Astrocyte (in vitro differentiated cells and primary cell): Measurements from ENCODE around the gene TEX48. TPM values are rescaled to one million over a fixed set of nuclear protein-coding genes. Genes with fewer than 3 reads are reported as not detected.

Experiments
- DNase-seq: peaks from one replicate; pipeline ENCODE4 v3.0.0-alpha.2; 2010; ENCODE audit warnings: low read depth
- FAIRE-seq: peaks from 2 replicates; lab custom pipeline; 2011; peaks lifted over from hg19 to GRCh38; lab: Jason Lieb, UNC
- H2AFZ ChIP-seq: 2 replicates; pipeline ENCODE4 v1.6.0; 2012; ENCODE audit warnings: low read depth, low read length, inconsistent platforms
- H3K27ac ChIP-seq: 2 replicates; pipeline ENCODE4 v1.5.1; 2011; ENCODE audit warnings: low read depth, low read length, inconsistent platforms
- H3K27me3 ChIP-seq: 2 replicates; pipeline ENCODE4 v1.6.0; 2011; ENCODE audit warnings: low read length, inconsistent platforms; ENCODE audit not compliant: insufficient read depth
- H3K36me3 ChIP-seq: 2 replicates; pipeline ENCODE4 v1.5.1; 2011; ENCODE audit warnings: low read length, inconsistent platforms; ENCODE audit not compliant: insufficient read depth
- H3K4me1 ChIP-seq: 2 replicates; pipeline ENCODE4 v1.5.1; 2011; ENCODE audit warnings: low read length, inconsistent platforms; ENCODE audit not compliant: insufficient read depth
- H3K4me2 ChIP-seq: 2 replicates; pipeline ENCODE4 v1.6.0; 2012; ENCODE audit warnings: low read length, inconsistent platforms
- H3K4me3 ChIP-seq: 2 replicates; pipeline ENCODE4 v1.5.1; 2011; ENCODE audit warnings: low read depth, mild to moderate bottlenecking, low read length, inconsistent platforms; ENCODE audit not compliant: insufficient read depth
- H3K79me2 ChIP-seq: 2 replicates; pipeline ENCODE4 v1.6.0; 2012; ENCODE audit warnings: mild to moderate bottlenecking, low read length, inconsistent platforms; ENCODE audit not compliant: insufficient read depth
- H3K9ac ChIP-seq: 2 replicates; pipeline ENCODE4 v1.6.0; 2012; ENCODE audit warnings: mild to moderate bottlenecking, low read length, inconsistent platforms
- H3K9me3 ChIP-seq: 2 replicates; pipeline ENCODE4 v1.5.1; 2012; ENCODE audit warnings: low read depth, mild to moderate bottlenecking, low read length, inconsistent platforms; ENCODE audit not compliant: insufficient read depth
- H4K20me1 ChIP-seq: 2 replicates; pipeline ENCODE4 v1.6.0; 2012; ENCODE audit warnings: low read length, inconsistent platforms; ENCODE audit not compliant: insufficient read depth
- H3K27ac Mint-ChIP-seq: one replicate; pipeline ENCODE4 v1.8.0; 2021; ENCODE audit warnings: mild to moderate bottlenecking, mixed read lengths; ENCODE audit not compliant: unreplicated experiment
- H3K27me3 Mint-ChIP-seq: one replicate; pipeline ENCODE4 v1.8.0; 2021; ENCODE audit warnings: low read depth, mixed read lengths; ENCODE audit not compliant: unreplicated experiment
- H3K36me3 Mint-ChIP-seq: one replicate; pipeline ENCODE4 v1.8.0; 2021; ENCODE audit warnings: low read depth, mixed read lengths; ENCODE audit not compliant: unreplicated experiment
- H3K4me1 Mint-ChIP-seq: one replicate; pipeline ENCODE4 v1.8.0; 2021; ENCODE audit warnings: low read depth, mixed read lengths; ENCODE audit not compliant: unreplicated experiment
- H3K4me3 Mint-ChIP-seq: one replicate; pipeline ENCODE4 v1.8.0; 2021; ENCODE audit warnings: mild to moderate bottlenecking, moderate library complexity, mixed read lengths; ENCODE audit not compliant: unreplicated experiment
- H3K9me3 Mint-ChIP-seq: one replicate; pipeline ENCODE4 v1.8.0; 2021; ENCODE audit warnings: mild to moderate bottlenecking, mixed read lengths; ENCODE audit not compliant: unreplicated experiment
- EZH2 ChIP-seq: IDR thresholded peaks from 2 replicates; pipeline ENCODE4 v1.6.1; 2012; ENCODE audit warnings: mild to moderate bottlenecking, low read length, inconsistent platforms; ENCODE audit not compliant: insufficient read depth
- total RNA-seq: library from RNA; stranded (reverse); gene quantifications from 2 replicates; pipeline ENCODE4 v1.2.1, GENCODE V29; 2021
- TF ChIP-seq, protein P1 (sequence below): IDR thresholded peaks from 2 replicates; pipeline ENCODE4 v1.5.1; 2011; ENCODE audit warnings: low read depth, mild to moderate bottlenecking, inconsistent platforms, low read length, moderate library complexity; ENCODE audit not compliant: insufficient read depth

TEX48 gene
- total RNA-seq, 1 donor from 2014 or later: not detected

DNA sequence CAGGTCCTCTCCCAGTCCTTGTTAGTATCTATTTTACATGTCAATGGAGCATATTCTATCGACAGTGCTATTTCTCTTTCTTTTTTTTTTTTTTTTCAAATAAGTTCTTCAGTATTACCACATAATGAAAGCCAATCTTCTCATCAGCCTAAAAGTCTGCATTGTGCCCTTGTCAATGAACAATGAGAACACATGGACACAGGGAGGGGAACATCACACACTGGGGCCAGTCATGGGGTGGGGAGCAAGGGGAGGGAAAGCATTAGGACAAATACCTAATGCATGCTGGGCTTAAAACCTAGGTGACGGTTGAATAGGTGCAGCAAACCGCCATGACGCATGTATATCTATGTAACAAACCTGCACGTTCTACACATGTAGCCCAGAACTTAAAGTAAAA, 47.7 kb upstream of the TEX48 start:
- Mint-ChIP-seq H3K36me3 (no peaks in the 10 kb centered on the region), H3K9me3 (no peaks in the 10 kb centered on the region), H3K4me1 (peaks cover 2% of the 10 kb centered on the region), H3K27ac (no peak overlapping the region), H3K27me3 (no peaks in the 10 kb centered on the region), H3K4me3 (no peak overlapping the region)
- Histone ChIP-seq H3K27me3 (no peaks in the 10 kb centered on the region), H2AFZ (no peak overlapping the region), H4K20me1 (no peaks in the 10 kb centered on the region), H3K79me2 (no peaks in the 10 kb centered on the region), H3K27ac (no peak overlapping the region), H3K4me2 (no peak overlapping the region), H3K36me3 (no peaks in the 10 kb centered on the region), H3K9me3 (no peaks in the 10 kb centered on the region), H3K9ac (no peak overlapping the region), H3K4me1 (peaks cover 3% of the 10 kb centered on the region), H3K4me3 (no peak overlapping the region)
- DNase-seq (no peak), FAIRE-seq (no peak)
- TF ChIP-seq EZH2: no peak
- TF ChIP-seq, protein P1, sequence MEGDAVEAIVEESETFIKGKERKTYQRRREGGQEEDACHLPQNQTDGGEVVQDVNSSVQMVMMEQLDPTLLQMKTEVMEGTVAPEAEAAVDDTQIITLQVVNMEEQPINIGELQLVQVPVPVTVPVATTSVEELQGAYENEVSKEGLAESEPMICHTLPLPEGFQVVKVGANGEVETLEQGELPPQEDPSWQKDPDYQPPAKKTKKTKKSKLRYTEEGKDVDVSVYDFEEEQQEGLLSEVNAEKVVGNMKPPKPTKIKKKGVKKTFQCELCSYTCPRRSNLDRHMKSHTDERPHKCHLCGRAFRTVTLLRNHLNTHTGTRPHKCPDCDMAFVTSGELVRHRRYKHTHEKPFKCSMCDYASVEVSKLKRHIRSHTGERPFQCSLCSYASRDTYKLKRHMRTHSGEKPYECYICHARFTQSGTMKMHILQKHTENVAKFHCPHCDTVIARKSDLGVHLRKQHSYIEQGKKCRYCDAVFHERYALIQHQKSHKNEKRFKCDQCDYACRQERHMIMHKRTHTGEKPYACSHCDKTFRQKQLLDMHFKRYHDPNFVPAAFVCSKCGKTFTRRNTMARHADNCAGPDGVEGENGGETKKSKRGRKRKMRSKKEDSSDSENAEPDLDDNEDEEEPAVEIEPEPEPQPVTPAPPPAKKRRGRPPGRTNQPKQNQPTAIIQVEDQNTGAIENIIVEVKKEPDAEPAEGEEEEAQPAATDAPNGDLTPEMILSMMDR: no peak

DNA sequence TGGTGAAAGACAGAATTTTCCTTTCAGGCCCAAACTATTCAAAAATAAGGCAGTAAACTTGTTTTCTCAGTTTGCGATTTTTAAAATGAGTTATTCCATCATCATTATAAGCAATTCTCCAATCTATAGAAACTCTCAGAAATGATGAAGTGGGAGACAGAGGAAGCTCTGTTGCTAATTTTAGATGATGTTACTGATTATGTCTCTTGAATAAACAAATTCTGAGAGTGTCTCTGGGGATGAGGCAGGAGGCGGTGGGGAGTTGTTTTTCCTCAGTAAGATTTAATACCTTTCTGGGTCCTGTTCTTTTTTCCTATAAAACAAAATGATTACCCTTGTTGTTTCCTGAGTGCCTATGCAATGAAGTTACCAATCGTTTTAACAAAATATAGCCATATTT, 43.9 kb upstream of the TEX48 start:
- no peaks in the 10 kb centered on the region for H3K9me3 Mint-ChIP-seq
- TF ChIP-seq, protein P1: no peak
- no peak for TF ChIP-seq EZH2
- Histone ChIP-seq H3K27me3 (no peaks in the 10 kb centered on the region), H3K4me1 (peaks cover 7% of the 10 kb centered on the region), H4K20me1 (no peaks in the 10 kb centered on the region), H2AFZ (no peak overlapping the region), H3K79me2 (no peaks in the 10 kb centered on the region), H3K9me3 (no peaks in the 10 kb centered on the region), H3K4me2 (no peak overlapping the region), H3K4me3 (no peak overlapping the region), H3K9ac (no peak overlapping the region), H3K27ac (no peak overlapping the region), H3K36me3 (no peaks in the 10 kb centered on the region)
- DNase-seq (no peak), FAIRE-seq (no peak)
- no peak overlapping the region for H3K4me3 Mint-ChIP-seq
- H3K27ac Mint-ChIP-seq: no peak overlapping the region
- H3K4me1 Mint-ChIP-seq: no peaks in the 10 kb centered on the region
- peaks cover 14% of the 10 kb centered on the region for H3K27me3 Mint-ChIP-seq
- no peaks in the 10 kb centered on the region for H3K36me3 Mint-ChIP-seq

DNA sequence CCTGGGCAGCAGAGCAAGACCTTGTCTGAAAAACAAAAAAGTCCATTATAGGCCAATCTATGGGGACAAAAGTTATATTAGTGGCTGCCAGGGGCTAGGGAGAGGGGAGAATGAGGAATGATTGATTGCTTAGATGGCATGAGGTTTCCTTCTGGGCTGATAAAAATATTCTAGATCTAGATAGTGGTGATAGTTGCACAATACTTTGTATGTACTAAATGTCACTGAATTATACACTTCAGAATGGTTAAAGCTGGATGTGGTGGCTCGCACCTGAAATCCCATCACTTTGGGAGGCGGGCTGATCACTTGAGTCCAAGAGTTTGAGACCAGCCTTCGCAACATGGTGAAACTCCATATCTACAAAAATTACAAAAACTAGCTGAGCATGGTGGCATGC, 42.8 kb upstream of the TEX48 start:
- Histone ChIP-seq H3K9ac (no peak overlapping the region), H3K79me2 (no peaks in the 10 kb centered on the region), H3K27me3 (no peaks in the 10 kb centered on the region), H3K9me3 (no peaks in the 10 kb centered on the region), H3K4me3 (no peak overlapping the region), H3K4me1 (peaks cover 7% of the 10 kb centered on the region), H3K4me2 (no peak overlapping the region), H3K36me3 (no peaks in the 10 kb centered on the region), H3K27ac (no peak overlapping the region), H4K20me1 (no peaks in the 10 kb centered on the region), H2AFZ (no peak overlapping the region)
- no peaks in the 10 kb centered on the region for H3K4me1 Mint-ChIP-seq
- no peaks in the 10 kb centered on the region for H3K9me3 Mint-ChIP-seq
- H3K27ac Mint-ChIP-seq: no peak overlapping the region
- TF ChIP-seq, protein P1: no peak
- no peak for TF ChIP-seq EZH2
- FAIRE-seq (no peak), DNase-seq (no peak)
- H3K4me3 Mint-ChIP-seq: no peak overlapping the region
- H3K36me3 Mint-ChIP-seq: no peaks in the 10 kb centered on the region
- peaks cover 20% of the 10 kb centered on the region for H3K27me3 Mint-ChIP-seq
